HFF-Myc (cell line): ENCODE data around the gene PPP2R2B.

Experiments used
- DNase-seq: peaks from one replicate; pipeline ENCODE4 v3.0.0-alpha.2; 2011; ENCODE audit warnings: low read depth; ENCODE audit errors: extremely low read depth
- H3K4me3 ChIP-seq: replicated peaks from 2 replicates; pipeline ENCODE4 v1.5.1; 2011; ENCODE audit warnings: low read depth, mild to moderate bottlenecking, control low read depth, low read length
- TF ChIP-seq, protein P1 (sequence below): IDR thresholded peaks from 2 replicates; pipeline ENCODE4 v1.5.1; 2012; ENCODE audit warnings: mild to moderate bottlenecking, low read depth, low read length, control low read depth; ENCODE audit errors: missing control alignments

PPP2R2B gene

GRCh38 chr5:146897061-146897460, 18.5 kb upstream of the PPP2R2B start:
- H3K4me3 ChIP-seq, result no peak overlapping the region
- TF ChIP-seq, protein P1, sequence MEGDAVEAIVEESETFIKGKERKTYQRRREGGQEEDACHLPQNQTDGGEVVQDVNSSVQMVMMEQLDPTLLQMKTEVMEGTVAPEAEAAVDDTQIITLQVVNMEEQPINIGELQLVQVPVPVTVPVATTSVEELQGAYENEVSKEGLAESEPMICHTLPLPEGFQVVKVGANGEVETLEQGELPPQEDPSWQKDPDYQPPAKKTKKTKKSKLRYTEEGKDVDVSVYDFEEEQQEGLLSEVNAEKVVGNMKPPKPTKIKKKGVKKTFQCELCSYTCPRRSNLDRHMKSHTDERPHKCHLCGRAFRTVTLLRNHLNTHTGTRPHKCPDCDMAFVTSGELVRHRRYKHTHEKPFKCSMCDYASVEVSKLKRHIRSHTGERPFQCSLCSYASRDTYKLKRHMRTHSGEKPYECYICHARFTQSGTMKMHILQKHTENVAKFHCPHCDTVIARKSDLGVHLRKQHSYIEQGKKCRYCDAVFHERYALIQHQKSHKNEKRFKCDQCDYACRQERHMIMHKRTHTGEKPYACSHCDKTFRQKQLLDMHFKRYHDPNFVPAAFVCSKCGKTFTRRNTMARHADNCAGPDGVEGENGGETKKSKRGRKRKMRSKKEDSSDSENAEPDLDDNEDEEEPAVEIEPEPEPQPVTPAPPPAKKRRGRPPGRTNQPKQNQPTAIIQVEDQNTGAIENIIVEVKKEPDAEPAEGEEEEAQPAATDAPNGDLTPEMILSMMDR, result no peak
- no peak for DNase-seq

GRCh38 chr5:146894753-146895521, 16.4 kb upstream of the PPP2R2B start:
- H3K4me3 ChIP-seq, result no peak overlapping the region
- no peak for DNase-seq
- TF ChIP-seq, protein P1, result no peak

DNA sequence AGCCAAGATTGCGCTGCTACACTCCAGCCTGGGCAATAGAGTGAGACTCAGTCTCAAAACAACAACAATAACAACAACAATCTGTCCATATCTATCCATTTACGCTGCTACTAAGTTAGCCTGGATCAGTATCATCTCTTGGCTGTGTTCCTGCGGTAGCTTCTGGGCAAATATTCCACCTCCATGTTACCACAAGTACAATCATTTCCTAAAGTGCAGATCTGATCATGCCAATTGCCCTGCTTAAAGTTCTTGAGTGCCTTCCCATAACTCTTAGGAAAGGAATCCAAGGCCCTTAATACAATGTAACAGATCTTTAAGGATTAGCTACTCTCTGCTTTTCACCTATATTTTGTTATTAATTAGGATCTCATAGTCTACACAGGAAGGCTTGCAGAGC, 15.4 kb upstream of the PPP2R2B start:
- TF ChIP-seq, protein P1, result no peak
- no peak overlapping the region for H3K4me3 ChIP-seq
- no peak for DNase-seq

DNA sequence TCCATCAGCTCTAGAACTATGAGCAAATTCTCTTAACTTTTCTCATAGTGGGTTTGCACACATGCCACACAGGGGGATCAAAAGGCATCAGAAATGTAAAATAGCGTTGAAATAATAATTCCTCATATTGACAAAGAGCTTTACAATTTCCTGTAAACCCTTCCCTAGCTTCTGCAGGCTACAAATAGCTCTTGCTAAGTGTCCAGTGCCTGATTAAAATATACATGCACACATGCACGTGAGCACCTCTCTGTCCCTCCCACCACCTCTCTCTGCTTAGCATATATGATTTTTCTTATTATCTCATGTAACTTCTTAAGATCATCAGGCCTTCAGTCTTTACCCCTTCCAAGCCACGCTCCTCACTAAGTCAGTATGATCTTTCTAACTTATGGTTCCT, 13.7 kb upstream of the PPP2R2B start:
- TF ChIP-seq, protein P1, result no peak
- DNase-seq, result no peak
- H3K4me3 ChIP-seq, result no peak overlapping the region

- TF ChIP-seq, protein P1, result no peak
- DNase-seq, result no peak
- H3K4me3 ChIP-seq, result no peak overlapping the region
Measured at GRCh38 chr5:146891511-146891910, 13.0 kb upstream of the PPP2R2B start.

GRCh38 chr5:146890731-146891440, 12.3 kb upstream of the PPP2R2B start:
- no peak overlapping the region for H3K4me3 ChIP-seq
- no peak for DNase-seq
- TF ChIP-seq, protein P1, result no peak
